Effector CD4-positive, alpha-beta T cell (primary cell): ENCODE results near the gene SLC39A11.
A peak's percentile ranks its signal among the peaks of the same experiment; 100 is the strongest.
"Not testable (repeated sequence)": the region's sequence is repeated elsewhere in the genome, so short reads cannot be mapped to it uniquely, and the experiment has no call there.

Source experiments
- DNase-seq: peaks from one replicate; pipeline ENCODE4 v3.0.0-alpha.2; 2020
- total RNA-seq: gene quantifications from one replicate; lab custom pipeline; 2026; lab: John Stamatoyannopoulos, UW

The SLC39A11 gene
- total RNA-seq = 11.8 reads per million, percentile 35 among the genes with 10 or more reads in this experiment

GRCh38 chr17:73092523-73093135, at the start of gene SLC39A11:
Gene SLC39A11 (minus strand): TSS chr17:73092688. CDS start chr17:73088764, 3,924 bp downstream.
- DNase-seq = peak; percentile 82

- DNase-seq = no peak
These were observed 48.9 kb upstream of the SLC39A11 start for GRCh38 chr17:73141411-73141810.

- no peak for DNase-seq
These were observed 48.1 kb upstream of the SLC39A11 start for GRCh38 chr17:73140566-73140965.

GRCh38 chr17:73139296-73139695, 46.8 kb upstream of the SLC39A11 start:
- DNase-seq = no peak

- no peak for DNase-seq
These were observed 46.2 kb upstream of the SLC39A11 start for GRCh38 chr17:73138541-73139138.

GRCh38 chr17:73137376-73137775, 44.9 kb upstream of the SLC39A11 start:
- DNase-seq = no peak

- DNase-seq = no peak
These were observed 43.3 kb upstream of the SLC39A11 start for GRCh38 chr17:73135766-73136165.

- no peak for DNase-seq
These were observed 41.6 kb upstream of the SLC39A11 start for GRCh38 chr17:73133911-73134649.

GRCh38 chr17:73132085-73132492, 39.6 kb upstream of the SLC39A11 start:
- no peak for DNase-seq

GRCh38 chr17:73131439-73131838, 39.0 kb upstream of the SLC39A11 start:
- not testable (repeated sequence) for DNase-seq

- no peak for DNase-seq
These were observed 38.5 kb upstream of the SLC39A11 start for GRCh38 chr17:73130977-73131376.

- no peak for DNase-seq
These were observed 36.0 kb upstream of the SLC39A11 start for GRCh38 chr17:73128496-73128895.

GRCh38 chr17:73126716-73127473, 34.4 kb upstream of the SLC39A11 start:
- DNase-seq = no peak

GRCh38 chr17:73123606-73124320, 31.3 kb upstream of the SLC39A11 start:
- DNase-seq = no peak

GRCh38 chr17:73122953-73123605, 30.6 kb upstream of the SLC39A11 start:
- no peak for DNase-seq

- DNase-seq = no peak
These were observed 29.0 kb upstream of the SLC39A11 start for GRCh38 chr17:73121506-73121905.

GRCh38 chr17:73119631-73120030, 27.1 kb upstream of the SLC39A11 start:
- DNase-seq = no peak

GRCh38 chr17:73118951-73119391, 26.5 kb upstream of the SLC39A11 start:
- DNase-seq = no peak

GRCh38 chr17:73118139-73118538, 25.7 kb upstream of the SLC39A11 start:
- no peak for DNase-seq

GRCh38 chr17:73112246-73112645, 19.8 kb upstream of the SLC39A11 start:
- DNase-seq = no peak

- DNase-seq = no peak
These were observed 18.9 kb upstream of the SLC39A11 start for GRCh38 chr17:73111386-73111785.

- DNase-seq = no peak
These were observed 14.7 kb upstream of the SLC39A11 start for GRCh38 chr17:73107191-73107590.
